Stomach smooth muscle (tissue), 2 donors: Measurements from ENCODE around the gene IER3IP1.
"Not testable (repeated sequence)": the region's sequence is repeated elsewhere in the genome, so short reads cannot be mapped to it uniquely, and the experiment has no call there.

Experiments
- H3K27ac ChIP-seq: one replicate; pipeline ENCODE4 v1.7.0; 2013; ENCODE audit warnings: mild to moderate bottlenecking, low read length, inconsistent platforms
- H3K27me3 ChIP-seq, 2 donors: one replicate each; pipeline ENCODE4 v1.7.0; 2013; ENCODE audit warnings: low read length in 2 of 2; ENCODE audit not compliant: insufficient read depth in 2 of 2, control insufficient read depth in 1 of 2
- H3K36me3 ChIP-seq, 2 donors: one replicate each; pipeline ENCODE4 v1.7.0; 2013; ENCODE audit warnings: low read length in 2 of 2; ENCODE audit not compliant: control insufficient read depth in 2 of 2, insufficient read depth in 2 of 2
- H3K4me1 ChIP-seq: one replicate; pipeline ENCODE4 v1.7.0; 2013; ENCODE audit warnings: low read length; ENCODE audit not compliant: control insufficient read depth, insufficient read depth
- H3K4me3 ChIP-seq, 2 donors: one replicate each; pipeline ENCODE4 v1.7.0; 2013; ENCODE audit warnings: low read length in 2 of 2
- H3K9ac ChIP-seq, 2 donors: one replicate each; pipeline ENCODE4 v1.7.0; 2013; ENCODE audit warnings: low read length in 2 of 2, mild to moderate bottlenecking in 1 of 2
- H3K9me3 ChIP-seq, 2 donors: one replicate each; pipeline ENCODE4 v1.7.0; 2013; ENCODE audit warnings: low read length in 2 of 2; ENCODE audit not compliant: control insufficient read depth in 2 of 2
- donor health status: healthy.
- donor health status: Pancreatic carcinoma.

The IER3IP1 gene

GRCh38 chr18:47175898-47176575 is at the start of gene IER3IP1:
Gene IER3IP1, minus strand, starts transcription at chr18:47176364. Its CDS starts 87 bp downstream, at chr18:47176277.
- Histone ChIP-seq H3K4me1 (peaks cover 11% of the 10 kb centered on the region), H3K27ac (peak within 1 kb of the TSS; percentile 58), H3K4me3 (peak within 1 kb of the TSS; percentile 80 to 87), H3K36me3 (no peaks in the 10 kb centered on the region), H3K27me3 (no peaks in the 10 kb centered on the region), H3K9ac (peak within 1 kb of the TSS; percentile 86 to 92), H3K9me3 (no peaks in the 10 kb centered on the region)

- H3K4me3 ChIP-seq: no peak overlapping the region
- no peak overlapping the region for H3K27ac ChIP-seq
- no peaks in the 10 kb centered on the region for H3K4me1 ChIP-seq
- H3K27me3 ChIP-seq: peaks cover 0 to 6% of the 10 kb centered on the region in 2 donors
- H3K9ac ChIP-seq: no peak overlapping the region
- no peaks in the 10 kb centered on the region for H3K9me3 ChIP-seq
- H3K36me3 ChIP-seq: no peaks in the 10 kb centered on the region
Observed at GRCh38 chr18:47215554-47216138, 39.5 kb upstream of the IER3IP1 start.

DNA sequence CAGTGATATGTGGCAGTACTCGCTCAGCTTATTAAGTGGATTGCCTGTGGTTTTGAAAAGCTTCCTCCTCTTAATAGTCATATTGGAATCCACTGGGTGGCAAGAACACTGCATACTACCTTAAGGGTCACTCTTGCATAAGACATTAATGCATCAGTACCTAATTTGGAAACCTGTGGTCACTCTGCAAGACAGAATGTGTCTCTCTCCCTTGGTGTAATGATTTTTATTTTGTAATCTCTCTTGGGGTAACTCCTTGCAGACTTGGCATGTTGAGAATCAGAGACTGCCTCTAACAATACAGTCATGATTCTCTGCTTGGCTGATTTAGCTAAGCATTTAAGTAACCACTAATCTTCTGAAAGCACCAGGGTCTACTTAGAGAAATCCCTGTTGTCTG is 33.0 kb upstream of the IER3IP1 start:
- Histone ChIP-seq H3K27ac (no peak overlapping the region), H3K36me3 (no peaks in the 10 kb centered on the region), H3K9ac (no peak overlapping the region), H3K9me3 (no peaks in the 10 kb centered on the region), H3K4me1 (no peaks in the 10 kb centered on the region), H3K27me3 (no peaks in the 10 kb centered on the region), H3K4me3 (no peak overlapping the region)

- H3K27me3 ChIP-seq: no peaks in the 10 kb centered on the region
- H3K36me3 ChIP-seq: no peaks in the 10 kb centered on the region
- H3K27ac ChIP-seq: no peak overlapping the region
- H3K9ac ChIP-seq: no peak overlapping the region
- H3K4me3 ChIP-seq: no peak overlapping the region
- no peaks in the 10 kb centered on the region for H3K9me3 ChIP-seq
- no peaks in the 10 kb centered on the region for H3K4me1 ChIP-seq
Observed at GRCh38 chr18:47206945-47207637, 30.9 kb upstream of the IER3IP1 start.

- no peaks in the 10 kb centered on the region for H3K9me3 ChIP-seq
- H3K4me1 ChIP-seq: no peaks in the 10 kb centered on the region
- H3K9ac ChIP-seq: no peak overlapping the region
- H3K36me3 ChIP-seq: no peaks in the 10 kb centered on the region
- H3K27me3 ChIP-seq: no peaks in the 10 kb centered on the region
- H3K27ac ChIP-seq: no peak overlapping the region
- H3K4me3 ChIP-seq: no peak overlapping the region
Observed at GRCh38 chr18:47204908-47205522, 28.9 kb upstream of the IER3IP1 start.

GRCh38 chr18:47203626-47204464 is 27.7 kb upstream of the IER3IP1 start:
- H3K27ac ChIP-seq: no peak overlapping the region

GRCh38 chr18:47195961-47196360 is 19.8 kb upstream of the IER3IP1 start:
- not testable (repeated sequence) for H3K27ac ChIP-seq, H3K9ac ChIP-seq, H3K9me3 ChIP-seq, H3K4me3 ChIP-seq, H3K36me3 ChIP-seq, H3K27me3 ChIP-seq, H3K4me1 ChIP-seq

More at GRCh38 chr18:47203626-47204464, 27.7 kb upstream of the IER3IP1 start:
- H3K9me3 ChIP-seq: no peaks in the 10 kb centered on the region
- H3K9ac ChIP-seq: no peak overlapping the region
- no peak overlapping the region for H3K4me3 ChIP-seq
- H3K4me1 ChIP-seq: no peaks in the 10 kb centered on the region
- H3K27me3 ChIP-seq: no peaks in the 10 kb centered on the region
- H3K36me3 ChIP-seq: no peaks in the 10 kb centered on the region

GRCh38 chr18:47191961-47192360 is 15.8 kb upstream of the IER3IP1 start:
- H3K4me3 ChIP-seq: no peak overlapping the region
- no peaks in the 10 kb centered on the region for H3K9me3 ChIP-seq
- no peak overlapping the region for H3K27ac ChIP-seq
- no peaks in the 10 kb centered on the region for H3K36me3 ChIP-seq
- no peaks in the 10 kb centered on the region for H3K27me3 ChIP-seq
- H3K9ac ChIP-seq: no peak overlapping the region
- H3K4me1 ChIP-seq: no peaks in the 10 kb centered on the region

- H3K36me3 ChIP-seq: no peaks in the 10 kb centered on the region
- H3K27me3 ChIP-seq: no peaks in the 10 kb centered on the region
- no peak overlapping the region for H3K4me3 ChIP-seq
- no peak overlapping the region for H3K27ac ChIP-seq
- H3K9me3 ChIP-seq: no peaks in the 10 kb centered on the region
- no peaks in the 10 kb centered on the region for H3K4me1 ChIP-seq
- no peak overlapping the region for H3K9ac ChIP-seq
Observed at GRCh38 chr18:47187721-47188120, 11.6 kb upstream of the IER3IP1 start.

DNA sequence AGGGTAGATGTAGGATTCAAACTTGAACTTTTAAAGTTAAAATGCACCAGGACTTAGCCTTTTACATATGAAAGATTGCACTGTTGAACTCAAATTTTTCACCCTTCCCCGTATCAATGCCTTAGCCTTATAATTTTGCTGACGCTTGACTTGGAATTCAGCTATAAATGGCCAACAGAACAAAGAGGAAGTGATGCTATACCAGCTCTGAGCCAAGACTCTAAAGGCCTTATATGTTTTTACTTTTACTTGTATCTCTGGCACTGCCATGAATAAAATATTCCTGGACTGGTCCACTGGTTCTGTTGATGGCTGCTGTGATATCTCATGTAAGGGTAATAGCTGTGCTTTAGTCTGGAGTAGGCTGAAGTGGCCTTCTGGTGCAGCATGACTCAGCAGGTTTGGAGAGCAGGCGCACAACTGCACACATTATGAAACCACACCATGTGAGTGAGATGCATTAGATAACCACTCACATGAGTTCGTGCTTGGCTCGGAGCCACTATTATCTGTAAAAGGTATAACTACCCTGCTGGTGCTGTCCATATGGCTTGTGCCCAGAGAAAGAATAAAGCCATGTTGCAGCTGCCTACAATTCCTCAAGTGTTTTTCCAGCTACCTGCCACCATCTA is 8.4 kb upstream of the IER3IP1 start:
- Histone ChIP-seq H3K9me3 (no peaks in the 10 kb centered on the region), H3K4me3 (no peak overlapping the region), H3K27me3 (no peaks in the 10 kb centered on the region), H3K27ac (no peak overlapping the region), H3K36me3 (no peaks in the 10 kb centered on the region), H3K4me1 (no peaks in the 10 kb centered on the region), H3K9ac (no peak overlapping the region)
